GM13976 (cell line): ENCODE data around the gene LHFPL5.
A peak's percentile ranks its signal among the peaks of the same experiment; 100 is the strongest.

Source experiments
- DNase-seq: peaks from one replicate; pipeline ENCODE4 v3.0.0; 2012; ENCODE audit warnings: low spot score
- CTCF ChIP-seq: IDR thresholded peaks from 2 replicates; pipeline ENCODE4 v1.5.1; 2012; ENCODE audit warnings: borderline replicate concordance, mild to moderate bottlenecking; ENCODE audit not compliant: insufficient read depth; ENCODE audit errors: extremely low read depth, missing control alignments, control extremely low read depth
- in situ Hi-C: fragments of 300-500 bp; cut with MboI; formaldehyde crosslinking; loops from one replicate; pipeline ENCODE4 v1.12.0; 2022; ENCODE audit warnings: low sequenced_read_pairs, mixed read lengths, inconsistent platforms; ENCODE audit not compliant: unreplicated experiment

Gene LHFPL5

GRCh38 chr6:35804996-35805736 is at the start of gene LHFPL5:
Gene LHFPL5, plus strand, starts transcription at chr6:35805352. Its CDS starts 319 bp downstream, at chr6:35805671.
- in situ Hi-C loops: no loop called here
- TF ChIP-seq CTCF: no peak
- peak; percentile 91 for DNase-seq

DNA sequence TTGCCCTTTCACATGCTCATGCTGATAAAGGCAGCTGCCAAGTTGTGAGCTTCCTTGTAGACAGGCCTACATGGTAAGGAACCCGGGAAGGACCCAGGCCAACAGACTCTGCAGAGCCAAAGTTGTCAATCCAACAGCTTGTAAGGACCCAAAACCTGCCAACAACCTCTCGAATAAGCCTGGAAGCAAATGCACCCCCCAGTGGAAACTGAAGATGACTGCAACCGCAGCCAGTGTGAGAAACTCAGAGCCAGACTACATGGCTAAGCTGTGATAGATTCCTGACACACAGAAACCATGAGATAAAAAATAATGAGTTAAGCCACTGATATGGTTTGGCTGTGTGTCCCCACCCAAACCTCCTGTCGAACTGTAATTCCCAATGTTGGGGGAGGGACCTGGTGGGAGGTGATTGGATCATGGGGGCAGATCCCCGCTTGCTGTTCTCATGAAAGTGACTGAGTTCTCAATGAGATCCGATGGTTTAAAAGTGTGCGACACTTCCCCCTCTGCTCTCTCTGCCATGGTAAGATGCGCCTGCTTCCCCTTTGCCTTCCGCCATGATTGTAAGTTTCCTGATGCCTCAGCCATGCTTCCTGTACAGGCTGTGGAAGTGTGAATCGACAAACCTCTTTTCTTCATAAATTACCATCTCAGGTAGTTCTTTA is 47.6 kb upstream of the LHFPL5 start:
- peak; percentile 68 for DNase-seq

GRCh38 chr6:35759426-35759825 is 45.7 kb upstream of the LHFPL5 start:
- no peak for TF ChIP-seq CTCF
- in situ Hi-C loops: no loop called here
- DNase-seq: no peak

More for the DNA sequence above, 47.6 kb upstream of the LHFPL5 start:
- in situ Hi-C loops: no loop called here
- TF ChIP-seq CTCF: peak; percentile 27

DNA sequence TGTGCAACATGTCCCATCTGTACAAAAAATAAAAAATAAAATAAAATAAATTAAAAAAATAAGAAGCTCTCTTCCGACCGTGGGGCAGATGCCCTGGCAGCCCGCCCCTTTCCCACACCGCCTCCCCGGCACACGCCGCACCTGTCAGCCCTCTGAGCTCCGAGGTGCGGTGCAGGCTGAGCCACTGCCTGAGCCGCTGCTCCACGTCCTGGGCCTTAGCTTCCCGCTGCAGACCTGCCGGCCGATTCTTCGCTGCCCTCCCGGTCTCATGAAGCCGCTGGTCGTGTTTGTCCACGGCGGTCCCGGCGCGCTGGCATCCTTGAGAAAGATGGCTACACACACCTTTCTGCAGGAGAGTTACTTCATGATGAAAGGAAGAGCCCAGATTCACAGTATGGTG is 39.4 kb upstream of the LHFPL5 start:
- no peak for TF ChIP-seq CTCF
- in situ Hi-C loops: no loop called here
- DNase-seq: no peak

DNA sequence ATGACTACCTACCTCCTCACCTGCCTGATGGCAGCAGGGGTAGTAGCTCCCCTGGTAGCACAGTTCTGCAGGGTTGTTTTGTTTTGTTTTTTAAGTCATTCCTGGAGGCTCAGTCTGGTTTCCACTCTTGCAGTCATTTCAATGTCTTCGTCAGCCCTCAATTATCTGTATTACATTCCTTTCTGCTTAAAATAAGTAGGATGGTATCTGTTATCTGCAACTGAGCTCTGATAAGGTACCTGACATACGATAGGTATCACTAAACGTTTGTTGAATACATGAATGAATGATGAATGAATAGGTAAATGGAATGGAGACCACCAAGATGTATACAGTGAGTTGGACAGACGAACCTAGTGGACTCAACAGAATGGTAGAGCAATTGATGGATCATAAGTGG is 35.9 kb upstream of the LHFPL5 start:
- no peak for TF ChIP-seq CTCF
- DNase-seq: no peak
- in situ Hi-C loops: no loop called here

DNA sequence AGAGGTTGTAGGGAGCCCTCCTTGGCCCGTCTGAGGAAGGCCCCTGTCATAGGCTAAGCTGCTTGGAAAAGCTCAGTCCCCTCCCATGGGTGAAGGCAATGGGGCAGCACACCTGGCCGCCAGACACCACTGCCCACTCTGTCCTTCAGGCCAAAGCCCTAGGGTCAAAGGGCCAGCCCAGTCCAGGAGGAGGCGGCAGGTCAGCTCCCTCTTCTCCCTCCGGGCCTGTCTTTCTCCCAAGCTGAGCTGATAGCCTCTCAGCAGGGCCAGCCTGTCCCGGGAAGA is 33.9 kb upstream of the LHFPL5 start:
- no peak for TF ChIP-seq CTCF
- in situ Hi-C loops: no loop called here
- DNase-seq: no peak
